Activated CD4-positive, CD25-positive, alpha-beta regulatory T cell treated with anti-CD3 and anti-CD28 coated beads, Interleukin-2, amount 50 U/mL, for 16 hours (primary cell): Measurements from ENCODE around the gene IFFO2.
"Not testable (repeated sequence)": the region's sequence is repeated elsewhere in the genome, so short reads cannot be mapped to it uniquely, and the experiment has no call there.

Source experiments
- DNase-seq: peaks from one replicate; pipeline ENCODE4 v3.0.0-alpha.2; 2020; ENCODE audit warnings: low read depth, low spot score

IFFO2 gene

GRCh38 chr1:18875107-18875795, 81.2 kb downstream of the IFFO2 start:
- peak; percentile 47 for DNase-seq

- no peak for DNase-seq
Measured at GRCh38 chr1:18874600-18874999, 81.9 kb downstream of the IFFO2 start.

DNA sequence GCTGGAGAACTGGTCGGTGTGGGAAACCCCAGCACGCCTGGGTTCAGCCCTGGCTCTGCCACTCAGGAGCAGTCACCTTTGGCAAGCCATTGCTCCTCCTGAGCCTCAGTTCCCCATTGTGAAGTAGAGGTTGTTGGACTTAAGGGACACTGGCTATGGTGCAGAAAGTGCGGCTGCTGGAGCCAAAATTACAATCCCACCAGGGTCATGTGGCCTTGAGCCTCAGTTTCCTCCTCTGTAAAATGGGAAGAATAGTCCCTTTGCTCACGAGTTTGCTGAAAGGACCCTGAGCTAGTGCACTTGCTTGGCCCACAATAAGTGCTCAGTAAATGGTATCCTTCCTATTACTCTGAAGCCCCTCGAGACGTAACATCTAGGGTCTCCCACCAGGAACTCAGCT, 82.4 kb downstream of the IFFO2 start:
- DNase-seq = no peak

GRCh38 chr1:18872071-18872611, 84.3 kb downstream of the IFFO2 start:
- DNase-seq = no peak

DNA sequence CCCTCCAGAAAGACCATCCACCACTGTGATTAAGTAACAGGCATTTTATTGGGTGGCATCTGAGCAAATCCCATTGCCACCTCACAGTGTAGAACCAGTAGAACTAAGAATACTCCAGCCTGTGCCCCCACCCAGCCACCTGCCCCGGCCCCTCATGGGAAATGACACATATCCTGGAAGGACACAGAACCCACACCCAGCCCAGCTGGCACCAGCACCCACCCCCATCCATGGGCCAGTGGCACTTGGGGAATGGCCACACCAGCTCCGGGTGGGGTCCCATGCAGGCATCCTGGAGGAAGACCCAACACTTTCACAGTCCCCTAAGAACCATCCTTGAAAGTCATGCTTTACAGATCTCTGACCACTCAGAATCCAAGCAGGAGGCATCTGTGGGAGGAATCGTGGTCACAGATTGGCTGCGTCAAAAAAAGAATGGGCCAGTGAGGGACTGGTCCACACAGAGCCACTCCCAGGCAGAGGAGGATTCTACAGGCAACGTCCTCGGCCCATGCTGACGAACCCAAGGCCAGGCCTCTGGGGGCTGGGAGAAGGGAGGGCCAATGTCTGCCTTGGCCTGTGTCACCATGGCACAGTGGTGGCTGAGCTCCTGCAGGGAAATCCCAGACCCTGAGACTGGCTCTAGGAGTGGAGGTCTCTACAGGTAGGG, 84.9 kb downstream of the IFFO2 start:
- DNase-seq = no peak

GRCh38 chr1:18870957-18871356, 85.5 kb downstream of the IFFO2 start:
- no peak for DNase-seq

DNA sequence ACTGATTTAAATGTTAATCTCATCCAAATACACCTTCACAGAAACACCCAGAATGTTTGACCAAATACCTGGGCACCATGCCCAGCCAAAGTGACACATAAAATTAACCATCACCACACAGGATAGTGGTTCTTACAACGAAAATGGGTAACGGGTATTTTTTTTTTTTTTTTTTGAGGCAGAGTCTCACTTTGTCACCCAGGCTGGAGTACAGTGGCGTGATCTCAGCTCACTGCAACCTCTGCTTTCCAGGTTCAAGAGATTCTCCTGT, 85.9 kb downstream of the IFFO2 start:
- not testable (repeated sequence) for DNase-seq

- no peak for DNase-seq
Measured at GRCh38 chr1:18869847-18870594, 86.5 kb downstream of the IFFO2 start.

DNA sequence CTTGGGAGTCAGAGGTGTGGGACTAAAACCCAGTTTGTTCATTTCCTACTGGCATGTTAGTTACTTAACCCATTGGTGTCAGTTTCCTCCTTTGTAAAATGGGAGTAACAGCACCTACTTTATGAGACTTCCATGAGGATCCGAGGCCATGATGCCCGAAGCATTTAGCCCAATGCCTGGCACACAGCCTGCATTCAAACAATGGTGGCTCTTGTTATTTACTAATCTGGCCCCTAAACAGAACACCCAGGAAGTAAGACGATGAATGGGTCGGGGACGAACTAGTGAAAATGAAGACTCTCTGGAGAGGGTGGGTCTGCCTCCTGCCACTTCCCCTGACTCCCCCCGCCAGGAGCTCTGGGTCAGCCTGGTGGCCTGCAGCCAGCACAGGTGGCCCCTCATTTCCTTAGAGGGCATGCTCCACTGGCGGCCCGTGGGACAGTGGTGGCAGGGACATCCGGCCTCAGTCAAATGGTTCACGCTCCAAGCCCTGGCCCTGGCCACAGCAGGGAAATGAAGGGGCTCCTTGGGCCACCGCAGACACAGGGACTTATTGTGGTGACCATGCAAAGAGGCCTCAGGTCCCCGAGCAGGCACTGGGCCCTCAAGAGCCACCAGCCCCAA, 87.6 kb downstream of the IFFO2 start:
- DNase-seq = no peak

DNA sequence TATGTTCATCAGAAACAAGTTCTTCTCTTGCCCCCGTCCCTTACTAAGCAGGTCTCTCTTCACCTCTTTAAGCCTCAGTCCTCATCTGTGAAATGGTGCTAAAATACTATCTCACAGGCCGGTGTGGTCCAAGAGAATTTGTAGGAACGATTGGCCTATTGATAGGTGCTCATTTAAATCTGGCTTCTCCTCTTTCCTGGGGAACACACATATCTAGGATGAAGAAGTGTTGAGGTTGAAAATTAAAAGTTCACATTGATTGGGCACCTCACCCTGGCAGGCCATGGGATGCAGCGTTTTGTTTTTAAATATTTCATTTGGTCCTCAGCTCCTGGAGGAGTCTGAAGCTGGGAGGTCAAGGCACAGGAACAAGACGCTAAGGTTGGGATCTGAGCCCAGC, 88.1 kb downstream of the IFFO2 start:
- no peak for DNase-seq

DNA sequence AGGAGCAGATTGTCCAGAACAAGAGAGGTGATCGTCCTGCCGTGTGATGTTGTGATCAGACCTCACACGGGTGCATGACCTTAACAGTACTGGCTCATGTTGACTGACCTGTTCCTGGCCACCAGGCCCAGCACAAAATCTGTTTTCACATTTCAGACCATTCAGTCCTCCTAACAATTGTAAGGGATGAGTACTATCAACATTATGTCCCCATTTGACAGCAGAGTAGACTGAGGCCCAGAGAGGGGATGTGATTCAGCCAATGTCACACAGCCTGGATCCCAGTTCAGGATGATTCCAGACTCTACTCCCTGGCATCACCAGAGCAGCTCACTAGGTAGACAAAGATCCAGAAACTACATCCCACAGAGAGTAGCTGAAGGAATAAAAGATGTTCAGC, 89.6 kb downstream of the IFFO2 start:
- no peak for DNase-seq

DNA sequence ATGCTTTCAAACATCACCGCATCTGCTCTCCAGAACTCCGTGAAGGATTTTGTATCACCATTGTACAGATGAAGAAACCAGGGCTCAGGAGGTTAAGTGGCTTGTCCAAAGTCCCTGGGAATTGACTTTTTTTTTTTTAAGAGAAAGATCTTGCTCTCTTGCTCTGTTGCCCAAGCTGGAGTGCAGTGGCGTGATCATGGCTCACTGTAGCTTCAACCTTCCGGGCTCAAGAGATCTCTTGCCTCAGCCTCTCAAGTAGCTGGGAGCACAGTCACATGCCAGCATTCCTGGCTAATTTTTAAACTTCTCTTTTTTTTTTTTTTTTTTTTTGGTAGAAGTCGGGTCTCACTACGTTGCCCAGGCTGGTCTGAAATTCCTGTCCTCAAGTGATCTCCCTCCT, 90.2 kb downstream of the IFFO2 start:
- no peak for DNase-seq

- no peak for DNase-seq
Measured at GRCh38 chr1:18865176-18865575, 91.3 kb downstream of the IFFO2 start.

- no peak for DNase-seq
Measured at GRCh38 chr1:18861590-18861989, 94.9 kb downstream of the IFFO2 start.

- DNase-seq = no peak
Measured at GRCh38 chr1:18861082-18861481, 95.4 kb downstream of the IFFO2 start.

DNA sequence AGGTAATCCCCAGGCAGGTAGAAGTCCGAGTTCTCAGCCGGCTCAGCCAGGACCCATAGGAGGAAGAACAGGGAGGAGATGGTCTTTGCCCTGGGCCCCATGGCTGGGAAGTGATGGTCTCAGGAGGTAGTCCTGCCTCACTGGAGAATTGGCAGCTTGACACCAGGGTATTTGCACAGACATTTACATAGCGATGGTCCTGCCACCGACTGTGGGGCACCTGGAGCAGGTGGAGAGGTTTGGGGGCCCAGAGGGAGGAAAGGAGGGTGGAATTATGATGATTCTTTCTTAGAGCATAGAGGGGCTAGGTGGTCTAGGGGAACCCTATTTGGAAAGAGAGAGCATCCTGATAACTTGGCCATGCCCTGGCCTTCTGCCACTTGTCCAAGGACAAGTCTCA, 96.9 kb downstream of the IFFO2 start, which contains the start of gene TAS1R2:
TSS of gene TAS1R2 (minus strand) at position 101 of the 400 bp plus-strand sequence. CDS start at position 101, 0 bp downstream.
- DNase-seq = no peak

GRCh38 chr1:18858070-18858688, 98.3 kb downstream of the IFFO2 start:
- DNase-seq = no peak

- DNase-seq = no peak
Measured at GRCh38 chr1:18856435-18856834, 100.0 kb downstream of the IFFO2 start.

DNA sequence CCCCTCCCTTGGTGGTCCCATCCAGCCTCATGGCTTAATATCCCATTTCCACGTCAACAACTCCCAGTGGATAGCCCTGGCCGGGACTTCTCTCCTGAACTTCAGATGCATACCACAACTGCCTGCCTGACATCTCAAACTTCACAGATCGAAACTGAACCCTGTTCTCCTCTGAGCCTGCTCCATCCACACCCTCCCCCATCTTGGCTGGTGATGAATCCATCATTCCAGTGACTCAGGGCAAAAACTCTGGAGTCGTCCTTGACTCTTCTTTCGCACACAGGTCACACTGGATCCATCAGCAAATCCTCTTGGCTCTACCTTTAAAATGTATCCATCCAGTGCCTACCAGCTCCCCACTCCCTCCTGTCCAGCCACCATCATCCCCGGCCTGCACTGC, 100.9 kb downstream of the IFFO2 start:
- no peak for DNase-seq

- DNase-seq = no peak
Measured at GRCh38 chr1:18854331-18855025, 102.0 kb downstream of the IFFO2 start.
